Endothelial cell of umbilical vein (primary cell): Measurements from ENCODE around the gene CILP2. TPM values are rescaled to one million over a fixed set of nuclear protein-coding genes. Genes with fewer than 3 reads are reported as not detected.

Source experiments
- BruUV-seq: library from RNA; stranded (reverse); fragments of 400-500 nt; replicated peaks from 2 replicates; lab custom pipeline; 2021; lab: Mats Ljungman, UMichigan
- CTCF ChIA-PET: fragments of 300-600, 350-600 bp; sonication (Branson Sonifier 250); formaldehyde crosslinking; loops from one replicate; lab custom pipeline; 2021; ENCODE audit warnings: antibody characterized with exemption, inconsistent platforms; lab: Charles Lee
- POLR2A ChIA-PET: fragments of 300-600, 350-600 bp; sonication (Branson Sonifier 250); formaldehyde crosslinking; loops from one replicate; lab custom pipeline; 2021; ENCODE audit warnings: antibody characterized with exemption, inconsistent platforms; lab: Charles Lee
- DNase-seq: peaks from one replicate; pipeline ENCODE4 v3.0.0-alpha.2; 2011; ENCODE audit warnings: low read depth, low spot score
- FAIRE-seq: peaks from 2 replicates; lab custom pipeline; 2011; peaks lifted over from hg19 to GRCh38; lab: Jason Lieb, UNC
- H2AFZ ChIP-seq: 2 replicates; pipeline ENCODE4 v1.6.0; 2012; ENCODE audit warnings: low read depth, low read length, control low read depth, inconsistent platforms
- H3K27ac ChIP-seq: 2 replicates; pipeline ENCODE4 v1.5.1; 2011; ENCODE audit warnings: low read depth, mild to moderate bottlenecking, control low read depth, low read length, moderate library complexity; ENCODE audit not compliant: insufficient read depth
- H3K27me3 ChIP-seq, 2 experiments: 2 replicates each; pipeline versions ENCODE4 v1.6.0 to v1.6.1; 2011; ENCODE audit warnings: low read length in 2 of 2, mixed read lengths in 1 of 2; ENCODE audit not compliant: control insufficient read depth in 2 of 2, insufficient read depth in 2 of 2
- H3K36me3 ChIP-seq, 2 experiments: 2 replicates in 1 of 2; 3 replicates in 1 of 2; pipeline ENCODE4 v1.5.1; 2011; ENCODE audit warnings: low read length in 2 of 2, mild to moderate bottlenecking in 1 of 2, moderate library complexity in 1 of 2; ENCODE audit not compliant: control insufficient read depth in 2 of 2, insufficient read depth in 2 of 2; ENCODE audit errors: extremely low read depth in 1 of 2
- H3K4me1 ChIP-seq: 3 replicates; pipeline ENCODE4 v1.5.1; 2011; ENCODE audit warnings: mild to moderate bottlenecking, low read length; ENCODE audit not compliant: control insufficient read depth, insufficient read depth; ENCODE audit errors: extremely low read depth
- H3K4me2 ChIP-seq: 2 replicates; pipeline ENCODE4 v1.6.1; 2011; ENCODE audit warnings: low read length, control low read depth, mixed read lengths; ENCODE audit not compliant: insufficient read depth
- H3K4me3 ChIP-seq, 3 experiments: fragments of 200-600 bp in 1 of 3; sonication (generic), shearing (Covaris generic) in 1 of 3; replicated peaks in 1 of 3; 2 replicates each; pipeline ENCODE4 v1.5.1; 2011 to 2016; ENCODE audit warnings: control low read depth in 3 of 3, low read length in 3 of 3, mild to moderate bottlenecking in 2 of 3, inconsistent platforms in 1 of 3, low read depth in 1 of 3, moderate library complexity in 1 of 3; ENCODE audit not compliant: insufficient read depth in 1 of 3
- H3K79me2 ChIP-seq: 2 replicates; pipeline ENCODE4 v1.6.0; 2012; ENCODE audit warnings: low read length, inconsistent platforms; ENCODE audit not compliant: control insufficient read depth, insufficient read depth
- H3K9ac ChIP-seq: replicated peaks from 2 replicates; pipeline ENCODE3; 2011; ENCODE audit warnings: low read length, control low read depth; ENCODE audit not compliant: insufficient read depth; ENCODE audit errors: extremely low read depth
- H3K9me1 ChIP-seq: replicated peaks from 3 replicates; pipeline ENCODE4 v1.6.0; 2011; ENCODE audit warnings: mild to moderate bottlenecking, low read length; ENCODE audit not compliant: control insufficient read depth, insufficient read depth; ENCODE audit errors: extremely low read depth
- H3K9me3 ChIP-seq: replicated peaks from 2 replicates; pipeline ENCODE4 v1.5.1; 2012; ENCODE audit warnings: low read length, inconsistent platforms; ENCODE audit not compliant: control insufficient read depth, insufficient read depth
- H4K20me1 ChIP-seq: replicated peaks from 2 replicates; pipeline ENCODE3; 2011; ENCODE audit warnings: mild to moderate bottlenecking, low read length; ENCODE audit not compliant: control insufficient read depth, insufficient read depth; ENCODE audit errors: extremely low read depth
- EZH2 ChIP-seq: IDR thresholded peaks from 2 replicates; pipeline ENCODE4 v1.6.1; 2012; ENCODE audit warnings: borderline replicate concordance, low read depth, mild to moderate bottlenecking, moderate library complexity, low read length, inconsistent platforms; ENCODE audit not compliant: severe bottlenecking
- FOS ChIP-seq: IDR thresholded peaks from 2 replicates; pipeline ENCODE4 v1.6.1; 2011; ENCODE audit warnings: mild to moderate bottlenecking, low read length, moderate library complexity, borderline replicate concordance; ENCODE audit not compliant: insufficient read depth
- GATA2 ChIP-seq: IDR thresholded peaks from 2 replicates; pipeline ENCODE4 v1.7.0; 2011; ENCODE audit warnings: low read depth, mild to moderate bottlenecking, moderate library complexity, mixed read lengths, low read length; ENCODE audit not compliant: insufficient read length, insufficient read depth
- JUN ChIP-seq: IDR thresholded peaks from 2 replicates; pipeline ENCODE4 v1.6.1; 2011; ENCODE audit warnings: borderline replicate concordance, low read depth; ENCODE audit not compliant: insufficient read length, insufficient read depth
- MYC ChIP-seq: IDR thresholded peaks from one replicate; pipeline ENCODE4 v1.6.1; 2011; ENCODE audit warnings: mild to moderate bottlenecking, low read depth, low read length
- POLR2A ChIP-seq: IDR thresholded peaks from 2 replicates; pipeline ENCODE4 v1.6.1; 2012; ENCODE audit warnings: low read depth, mild to moderate bottlenecking, control low read depth, low read length
- POLR2AphosphoS5 ChIP-seq: IDR thresholded peaks from 2 replicates; pipeline ENCODE4 v1.6.1; 2012; ENCODE audit warnings: low read depth, mild to moderate bottlenecking, control low read depth, low read length, moderate library complexity; ENCODE audit not compliant: insufficient read depth
- dilution Hi-C: fragments of 300-500 bp; cut with MboI; formaldehyde crosslinking; loops from one replicate; pipeline ENCODE4 v1.15.0; 2019; ENCODE audit warnings: low sequenced_read_pairs; ENCODE audit not compliant: extremely low pct_ligation_motif_present
- intact Hi-C: fragments of 100-400 bp; cut with micrococcal nuclease; formaldehyde crosslinking; loops from one replicate; pipeline ENCODE4 v1.10.0; 2022
- polyA plus RNA-seq, 4 experiments: library from polyadenylated mRNA; depleted of rRNA in 3 of 4; stranded (reverse) in 3 of 4; unstranded in 1 of 4; fragments of >200 nt; gene quantifications; 2 replicates each; pipeline versions ENCODE4 v1.2.1 to v1.2.3, GENCODE V29; 2011 to 2012; ENCODE audit warnings: missing spikeins in 1 of 4
- total RNA-seq: library from RNA; stranded (reverse); gene quantifications from 2 replicates; pipeline ENCODE4 v1.2.3, GENCODE V29; 2021
- TF ChIP-seq, protein P1 (sequence below): IDR thresholded peaks from 2 replicates; pipeline ENCODE4 v1.6.1; 2011; ENCODE audit not compliant: insufficient read depth, insufficient read length
- TF ChIP-seq, protein P2 (sequence below), 2 donors: IDR thresholded peaks; 1 replicate in 1 of 2; 2 replicates in 1 of 2; pipeline ENCODE4 v1.5.1; 2011; ENCODE audit warnings: low read length in 2 of 2, mild to moderate bottlenecking in 2 of 2, moderate library complexity in 2 of 2, control low read depth in 1 of 2, inconsistent platforms in 1 of 2, low read depth in 1 of 2; ENCODE audit not compliant: insufficient read depth in 1 of 2; ENCODE audit errors: extremely low read depth in 1 of 2

The CILP2 gene
- total and polyA plus RNA-seq, 2 donors (not counting 3 experiments of a cell fraction or from before 2014, with no cell fraction given) = 0.01 TPM; not detected in 1

DNA sequence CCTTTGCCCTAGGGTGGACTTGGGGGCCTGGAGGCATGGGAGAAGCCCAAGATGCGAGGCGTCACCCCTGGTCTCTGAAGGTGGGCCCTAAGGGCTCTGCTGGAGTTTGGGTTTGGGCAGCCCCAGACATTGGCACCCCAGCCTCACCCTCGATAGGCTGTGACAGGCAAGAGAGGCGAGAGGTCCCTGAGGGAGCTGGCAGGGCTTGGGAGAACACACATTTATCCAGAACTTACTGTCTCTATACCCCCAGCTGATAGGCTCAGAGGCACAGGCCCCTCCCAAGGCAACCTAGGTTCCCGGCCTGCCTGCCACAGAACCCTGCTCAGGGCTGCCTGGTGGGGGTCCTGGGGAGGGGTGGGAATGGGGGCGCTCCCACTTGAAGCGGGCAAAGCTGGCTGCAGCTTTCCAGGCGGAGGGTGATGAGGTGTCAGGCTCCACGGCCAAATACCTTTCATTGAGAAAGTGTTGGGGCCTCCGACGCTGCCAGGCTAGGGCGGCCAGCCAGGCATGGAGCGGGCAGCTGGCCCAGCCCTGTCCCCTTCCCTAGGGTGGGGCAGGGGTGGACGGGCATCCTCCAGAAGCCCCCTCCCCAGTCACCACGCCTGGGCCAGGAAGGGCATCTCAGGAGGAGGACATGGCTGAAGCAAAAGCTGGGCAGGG is 9.7 kb downstream of the CILP2 start:
- Histone ChIP-seq H4K20me1 (no peaks in the 10 kb centered on the region), H3K79me2 (no peaks in the 10 kb centered on the region), H3K4me2 (no peak overlapping the region), H3K9ac (no peak overlapping the region), H3K9me3 (no peaks in the 10 kb centered on the region), H3K36me3 (no peaks in the 10 kb centered on the region), H3K27me3 (no peaks in the 10 kb centered on the region), H2AFZ (no peak overlapping the region), H3K9me1 (no peaks in the 10 kb centered on the region), H3K4me3 (no peak overlapping the region), H3K4me1 (no peaks in the 10 kb centered on the region), H3K27ac (no peak overlapping the region)
- no peak for DNase-seq
- TF ChIP-seq FOS (no peak), POLR2AphosphoS5 (no peak), MYC (no peak), POLR2A (no peak), JUN (no peak), EZH2 (no peak), GATA2 (no peak)
- TF ChIP-seq, protein P1, sequence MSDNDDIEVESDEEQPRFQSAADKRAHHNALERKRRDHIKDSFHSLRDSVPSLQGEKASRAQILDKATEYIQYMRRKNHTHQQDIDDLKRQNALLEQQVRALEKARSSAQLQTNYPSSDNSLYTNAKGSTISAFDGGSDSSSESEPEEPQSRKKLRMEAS = no peak
- TF ChIP-seq, protein P2, sequence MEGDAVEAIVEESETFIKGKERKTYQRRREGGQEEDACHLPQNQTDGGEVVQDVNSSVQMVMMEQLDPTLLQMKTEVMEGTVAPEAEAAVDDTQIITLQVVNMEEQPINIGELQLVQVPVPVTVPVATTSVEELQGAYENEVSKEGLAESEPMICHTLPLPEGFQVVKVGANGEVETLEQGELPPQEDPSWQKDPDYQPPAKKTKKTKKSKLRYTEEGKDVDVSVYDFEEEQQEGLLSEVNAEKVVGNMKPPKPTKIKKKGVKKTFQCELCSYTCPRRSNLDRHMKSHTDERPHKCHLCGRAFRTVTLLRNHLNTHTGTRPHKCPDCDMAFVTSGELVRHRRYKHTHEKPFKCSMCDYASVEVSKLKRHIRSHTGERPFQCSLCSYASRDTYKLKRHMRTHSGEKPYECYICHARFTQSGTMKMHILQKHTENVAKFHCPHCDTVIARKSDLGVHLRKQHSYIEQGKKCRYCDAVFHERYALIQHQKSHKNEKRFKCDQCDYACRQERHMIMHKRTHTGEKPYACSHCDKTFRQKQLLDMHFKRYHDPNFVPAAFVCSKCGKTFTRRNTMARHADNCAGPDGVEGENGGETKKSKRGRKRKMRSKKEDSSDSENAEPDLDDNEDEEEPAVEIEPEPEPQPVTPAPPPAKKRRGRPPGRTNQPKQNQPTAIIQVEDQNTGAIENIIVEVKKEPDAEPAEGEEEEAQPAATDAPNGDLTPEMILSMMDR (IDR thresholded peaks at IDR 0.05; ENCODE audit: extremely low read depth in 1 of 2, insufficient read depth in 1 of 2, low read depth in 1 of 2, low read length in 2 of 2) = no peak
- no TSS peak for BruUV-seq
- intact Hi-C loops = no loop called here
- ChIA-PET CTCF (interaction anchor here (1.5 to 1.7 kb wide), 2 partner anchors 9 to 16 kb away, joined by 5 to 14 read pairs; no protein-coding TSS in a partner anchor), POLR2A (no interaction called here)
- FAIRE-seq = no peak
- dilution Hi-C loops = no loop called here
